NCI-H2171 treated with DMSO at 0.1 percent for 48 hours (cell line): ENCODE data around the gene PROX1.

Source experiments
- DNase-seq: peaks from one replicate; lab custom pipeline; 2025; lab: John Stamatoyannopoulos, UW

Gene PROX1

DNA sequence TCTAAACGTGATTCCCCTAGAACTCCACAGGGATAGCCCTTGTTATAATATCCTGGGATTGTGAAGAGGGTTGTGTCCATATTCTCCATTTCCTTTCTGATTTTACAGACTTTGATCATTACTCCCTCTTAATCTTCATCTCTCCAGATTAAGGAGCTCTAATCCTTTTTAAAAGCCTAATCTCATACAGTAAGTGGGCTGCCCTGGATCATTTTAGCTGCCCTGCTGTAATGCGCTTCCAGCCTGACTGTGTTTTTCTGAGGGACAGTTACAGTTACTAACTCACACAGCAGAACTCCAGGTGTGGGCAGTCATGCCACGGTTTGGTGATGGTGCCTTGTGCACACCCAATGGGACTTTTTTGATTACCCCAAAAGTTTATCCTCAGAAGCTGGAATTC lies 33.5 kb downstream of the PROX1 start:
- DNase-seq: no peak

- no peak for DNase-seq
Measured at GRCh38 chr1:214022229-214022791, 34.5 kb downstream of the PROX1 start.

DNA sequence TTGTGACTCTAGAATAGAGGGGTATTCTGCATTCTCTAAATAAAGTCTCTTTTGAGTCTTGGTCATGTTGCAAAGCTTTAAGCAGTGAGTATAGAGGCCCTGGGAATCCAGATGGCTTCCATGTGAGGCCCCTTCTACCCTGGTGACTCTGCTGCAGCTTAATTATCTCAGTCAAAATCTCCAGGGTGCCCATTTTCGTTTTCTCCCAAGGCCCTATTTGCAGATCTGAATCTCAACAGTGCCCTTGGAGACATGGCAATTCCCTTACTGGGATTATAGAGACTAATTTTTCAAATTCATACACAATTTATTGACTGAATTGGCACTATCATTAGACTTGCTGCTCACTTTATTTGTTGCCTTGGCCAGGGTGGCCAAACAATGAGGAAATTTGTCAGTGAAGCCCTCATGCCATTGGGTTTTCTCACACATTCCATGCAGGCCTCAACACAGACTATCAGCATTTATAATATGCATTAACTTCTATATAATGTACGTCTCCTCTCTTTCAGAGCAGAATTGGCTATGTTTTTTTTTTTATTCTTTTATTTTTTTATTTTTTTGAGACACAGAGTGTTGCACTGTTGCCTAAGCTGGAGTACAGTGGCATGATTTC lies 35.1 kb downstream of the PROX1 start:
- peak; percentile 33 for DNase-seq

GRCh38 chr1:214026985-214027384 lies 39.2 kb downstream of the PROX1 start:
- DNase-seq: no peak

DNA sequence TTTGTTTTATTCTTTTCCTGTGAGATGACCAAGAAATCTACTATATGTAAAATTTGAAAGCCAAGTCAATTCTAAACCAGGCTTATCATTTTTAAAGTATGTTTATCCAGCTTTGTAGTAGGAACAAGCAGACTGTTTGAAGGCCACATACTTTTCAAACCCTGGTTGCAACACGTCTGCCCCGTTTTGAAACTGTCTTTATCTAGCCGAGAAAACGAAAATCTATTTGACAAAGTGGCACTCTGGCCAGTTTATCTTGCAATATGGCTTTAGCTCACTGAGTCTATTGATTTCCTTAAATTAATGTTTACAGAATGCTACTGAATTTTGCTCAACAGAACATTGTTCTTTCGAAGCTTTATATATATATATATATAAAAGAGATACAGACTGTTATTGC lies 39.7 kb downstream of the PROX1 start:
- DNase-seq: no peak

DNA sequence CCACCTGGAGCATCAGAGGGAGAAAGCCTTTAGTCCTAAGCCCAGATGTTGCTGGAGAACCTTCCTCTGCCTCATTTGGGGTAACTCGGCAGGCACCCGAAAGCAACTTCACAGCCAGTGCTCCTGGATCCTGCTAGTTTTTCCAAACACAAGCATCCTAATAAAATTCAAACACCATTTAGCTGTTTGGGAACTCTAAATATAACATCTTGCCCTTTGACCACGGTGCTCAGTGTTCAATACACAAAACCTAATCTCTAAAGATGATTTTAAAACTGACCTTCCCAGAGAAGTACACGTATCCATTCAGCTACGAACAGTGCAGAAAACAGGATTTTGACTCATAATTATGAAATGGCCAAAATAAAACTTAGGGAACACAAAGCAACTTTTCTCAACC lies 40.3 kb downstream of the PROX1 start:
- no peak for DNase-seq

- DNase-seq: no peak
Measured at GRCh38 chr1:214028649-214029406, 41.1 kb downstream of the PROX1 start.

DNA sequence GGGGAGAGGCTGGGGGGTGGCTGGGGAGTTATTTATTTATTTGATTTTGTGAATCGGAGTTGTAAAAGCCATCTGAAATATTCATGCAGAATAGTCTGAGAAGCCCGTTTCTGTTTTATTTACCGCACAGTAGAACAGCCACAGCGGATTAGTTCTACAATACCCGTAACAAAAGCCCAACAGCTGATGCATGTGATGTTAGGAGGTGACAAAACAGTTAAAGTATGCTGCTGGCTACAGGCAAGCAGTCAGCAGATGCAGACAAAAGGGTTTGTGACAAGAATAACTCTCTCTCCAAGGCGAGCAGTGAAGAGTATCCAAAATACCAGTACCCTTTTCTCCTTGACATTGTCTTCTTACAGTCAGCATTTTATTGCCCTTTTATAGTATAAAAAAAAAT lies 42.0 kb downstream of the PROX1 start:
- DNase-seq: no peak

DNA sequence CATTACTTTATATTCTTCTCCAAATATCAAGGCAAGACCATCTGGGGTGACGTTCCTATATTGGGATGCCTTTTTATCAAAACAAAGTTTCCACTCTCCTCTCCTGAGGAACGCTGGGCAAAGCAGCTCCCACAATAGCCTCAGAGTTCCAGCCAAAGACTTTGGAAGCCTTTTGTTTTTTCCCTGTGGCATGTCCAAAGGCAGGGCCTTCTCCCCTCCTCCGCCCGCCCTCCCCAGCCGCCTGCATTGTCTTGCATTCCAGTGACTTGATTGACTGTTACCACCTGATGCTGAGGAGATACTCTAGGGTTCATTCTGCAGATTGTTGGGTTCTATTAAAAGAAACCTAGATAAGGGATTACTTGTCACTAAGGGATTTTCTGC lies 43.5 kb downstream of the PROX1 start:
- DNase-seq: no peak

GRCh38 chr1:214037468-214037867 lies 49.7 kb downstream of the PROX1 start:
- DNase-seq: no peak

GRCh38 chr1:214039394-214040018 lies 51.7 kb downstream of the PROX1 start:
- DNase-seq: no peak

- DNase-seq: no peak
Measured at GRCh38 chr1:214043167-214043566, 55.4 kb downstream of the PROX1 start.

DNA sequence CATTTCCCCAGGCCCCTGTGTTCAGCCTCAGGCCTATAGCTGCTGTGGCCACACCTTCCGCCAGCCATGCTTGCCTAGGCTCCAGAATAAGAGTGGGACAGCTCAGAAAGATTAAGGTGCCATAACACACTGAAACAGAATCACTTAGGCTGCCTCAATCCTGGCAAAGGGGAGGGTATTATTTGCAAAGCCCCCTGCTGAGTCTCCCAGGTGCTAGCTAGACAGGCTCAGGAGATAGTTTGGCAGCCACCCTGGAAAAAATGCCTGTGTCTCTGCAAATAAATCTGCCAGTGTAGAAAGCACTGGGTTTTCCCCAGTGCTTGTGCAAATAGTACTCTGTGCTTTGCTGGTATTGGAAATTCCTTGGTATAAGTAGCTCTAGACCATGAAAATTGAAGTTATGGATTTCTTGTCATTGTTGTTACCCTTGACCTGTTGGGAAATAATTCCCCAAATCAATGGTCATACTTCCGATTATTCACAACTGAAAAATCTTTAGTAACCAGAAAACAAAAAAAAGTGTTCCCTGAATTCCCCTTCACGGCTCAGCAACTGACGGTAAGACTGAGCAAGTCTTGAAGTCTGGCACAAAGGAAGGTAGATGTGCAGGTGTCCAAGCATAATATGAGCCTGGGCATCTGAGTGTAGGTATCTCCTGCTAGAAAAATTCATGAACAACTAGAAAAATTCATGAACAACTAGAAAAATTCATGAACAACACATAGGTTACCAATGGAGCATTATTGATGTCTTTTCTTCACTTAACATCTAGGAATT lies 56.9 kb downstream of the PROX1 start:
- peak; percentile 70 for DNase-seq

DNA sequence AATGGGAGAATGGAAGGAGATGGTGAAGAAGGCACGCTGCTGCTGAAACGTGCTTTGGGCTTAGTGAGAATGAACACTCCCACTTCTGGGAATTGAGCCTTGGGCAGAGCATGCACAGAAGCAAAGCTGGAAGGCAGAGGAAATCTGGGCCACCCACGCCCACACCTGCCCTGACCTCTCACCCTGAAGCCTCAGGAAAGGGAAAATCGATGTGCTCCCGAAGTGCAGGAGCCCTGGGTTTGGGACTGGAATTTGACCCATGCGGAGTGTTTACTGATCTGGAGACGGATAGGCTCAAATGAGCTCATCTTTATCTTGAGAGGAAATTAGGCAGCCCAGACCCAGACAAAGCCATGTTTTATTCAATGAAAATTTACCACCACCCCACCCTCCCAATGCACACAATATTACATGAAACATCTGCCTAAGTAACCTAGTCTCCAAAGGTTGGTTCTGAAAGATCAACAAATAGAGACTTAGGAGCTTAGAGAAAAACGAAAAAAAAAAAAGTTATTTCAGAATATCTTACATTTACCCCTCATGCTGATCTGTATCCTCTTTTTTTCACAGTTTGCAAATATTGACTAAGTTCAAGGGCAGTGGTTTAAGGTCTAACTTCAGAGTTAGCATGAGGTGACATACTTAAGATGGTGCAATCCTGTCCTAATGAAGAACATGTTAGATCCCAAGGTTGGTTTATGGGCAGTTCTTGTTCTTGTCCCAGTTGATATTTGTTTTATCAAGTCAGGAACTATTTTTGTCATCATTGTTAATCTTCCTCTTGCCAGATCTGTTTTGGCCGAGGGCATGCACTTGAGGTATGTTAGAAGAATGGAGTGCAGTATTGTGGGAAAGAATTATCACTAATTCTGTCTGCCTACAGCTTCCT lies 63.0 kb downstream of the PROX1 start:
- no peak for DNase-seq

DNA sequence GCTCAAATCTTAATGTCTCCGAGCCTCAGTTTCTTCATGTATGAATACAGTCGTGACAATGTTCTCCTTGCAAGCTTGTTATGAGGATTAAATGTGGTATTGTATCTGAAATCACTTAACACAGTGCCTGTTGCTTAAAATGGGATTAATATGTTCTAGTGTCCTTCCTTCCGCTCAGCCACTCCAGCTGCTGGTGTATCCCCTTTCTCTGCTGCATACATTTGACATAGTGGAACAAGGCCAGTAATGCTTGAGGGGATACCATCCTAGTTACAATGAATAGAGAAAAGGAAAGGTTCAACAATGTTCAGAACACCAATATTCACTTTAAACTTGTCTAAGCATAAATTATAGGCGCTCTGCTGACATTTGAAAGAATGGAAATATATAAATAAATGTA lies 64.0 kb downstream of the PROX1 start:
- DNase-seq: no peak

- DNase-seq: no peak
Measured at GRCh38 chr1:214058076-214058475, 70.3 kb downstream of the PROX1 start.

- DNase-seq: no peak
Measured at GRCh38 chr1:214066190-214066589, 78.4 kb downstream of the PROX1 start.

DNA sequence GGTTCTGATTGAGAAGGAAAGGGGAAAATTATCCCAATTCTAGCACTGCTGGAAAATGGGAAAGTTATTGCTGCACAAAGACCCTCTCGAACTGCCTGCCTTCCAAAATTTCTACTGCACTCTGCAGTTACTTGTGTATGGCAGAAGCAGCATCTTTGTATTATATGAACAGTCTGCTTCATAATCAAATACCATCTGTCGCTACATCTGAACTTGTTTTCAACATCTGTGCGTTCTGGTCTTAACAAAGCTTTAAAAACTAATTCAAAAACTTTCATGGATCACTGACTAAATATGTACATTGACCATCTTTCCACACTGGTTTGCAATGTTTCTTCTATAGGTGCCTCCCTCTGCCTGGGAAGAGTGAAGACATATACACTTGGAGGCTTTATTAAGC lies 79.2 kb downstream of the PROX1 start:
- DNase-seq: peak; percentile 94

- peak; percentile 93 for DNase-seq
Measured at GRCh38 chr1:214067397-214067796, 79.6 kb downstream of the PROX1 start.

- no peak for DNase-seq
Measured at GRCh38 chr1:214067853-214068703, 80.3 kb downstream of the PROX1 start.
